Spleen (tissue), 7 donors: Measurements from ENCODE around the gene LGALS1.

Experiments used
- POLR2A ChIP-seq, 3 donors: fragments of 450-650 bp; IDR thresholded peaks; one replicate each; pipeline ENCODE4 v1.5.1; 2017; ENCODE audit warnings: antibody characterized with exemption in 3 of 3, mild to moderate bottlenecking in 1 of 3
- POLR2AphosphoS5 ChIP-seq, 3 donors: sonication (generic); formaldehyde crosslinking; IDR thresholded peaks; one replicate each; pipeline ENCODE4 v1.5.1; 2017; ENCODE audit warnings: antibody characterized with exemption in 3 of 3
- TF ChIP-seq, protein P1 (sequence below), 11 experiments: fragments of 200-600 bp in 7 of 11; fragments of 450-650 bp in 4 of 11; sonication (generic) in 4 of 11; IDR thresholded peaks in 8 of 11; conservative IDR thresholded peaks in 3 of 11; 1 replicate in 7 of 11; 2 replicates in 4 of 11; pipeline versions ENCODE4 v1.4.0 to v1.8.0; 2016 to 2021; ENCODE audit warnings: antibody characterized with exemption in 11 of 11, inconsistent platforms in 4 of 11, mild to moderate bottlenecking in 1 of 11
- donor health status: DM: no; HTN: no; CAD: no; lungs with moderate emphysema.
- donor health status: DM: no; HTN: no; CAD: no.
- donor health status: DM: no; HTN: no; CAD: no.

DNA sequence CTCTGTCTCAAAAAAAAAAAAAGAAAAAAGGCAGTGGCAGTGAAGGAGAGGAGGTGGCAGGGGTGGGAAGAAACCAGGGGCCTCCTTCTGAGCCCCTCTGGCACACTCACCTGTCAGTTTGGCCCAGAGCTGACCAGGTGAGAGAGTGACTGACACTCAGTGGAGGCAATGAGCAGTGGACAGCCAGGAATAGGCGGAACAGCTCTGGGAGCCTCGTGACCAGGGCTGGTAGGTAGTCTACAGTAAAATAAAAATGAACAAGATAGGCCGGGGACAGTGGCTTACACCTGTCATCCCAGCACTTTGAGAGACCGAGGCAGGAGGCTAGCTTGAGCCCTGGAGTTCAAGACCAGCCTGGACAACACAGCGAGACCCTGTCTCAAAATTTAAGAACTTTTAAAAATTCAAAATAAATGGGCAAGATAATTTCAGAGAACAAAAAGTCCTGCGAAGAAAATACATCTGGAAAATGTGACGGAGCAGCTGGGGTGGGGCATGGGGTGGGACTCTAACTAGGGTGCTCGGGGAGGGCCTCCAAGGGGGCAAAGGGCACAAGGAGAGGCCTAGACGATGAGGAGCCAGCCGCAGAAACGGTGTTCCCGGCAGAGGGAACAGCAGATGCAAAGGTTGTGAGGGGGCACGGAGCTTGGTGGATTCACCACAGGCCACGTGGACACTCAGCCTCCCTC, 20.7 kb upstream of the LGALS1 start:
- TF ChIP-seq, protein P1, sequence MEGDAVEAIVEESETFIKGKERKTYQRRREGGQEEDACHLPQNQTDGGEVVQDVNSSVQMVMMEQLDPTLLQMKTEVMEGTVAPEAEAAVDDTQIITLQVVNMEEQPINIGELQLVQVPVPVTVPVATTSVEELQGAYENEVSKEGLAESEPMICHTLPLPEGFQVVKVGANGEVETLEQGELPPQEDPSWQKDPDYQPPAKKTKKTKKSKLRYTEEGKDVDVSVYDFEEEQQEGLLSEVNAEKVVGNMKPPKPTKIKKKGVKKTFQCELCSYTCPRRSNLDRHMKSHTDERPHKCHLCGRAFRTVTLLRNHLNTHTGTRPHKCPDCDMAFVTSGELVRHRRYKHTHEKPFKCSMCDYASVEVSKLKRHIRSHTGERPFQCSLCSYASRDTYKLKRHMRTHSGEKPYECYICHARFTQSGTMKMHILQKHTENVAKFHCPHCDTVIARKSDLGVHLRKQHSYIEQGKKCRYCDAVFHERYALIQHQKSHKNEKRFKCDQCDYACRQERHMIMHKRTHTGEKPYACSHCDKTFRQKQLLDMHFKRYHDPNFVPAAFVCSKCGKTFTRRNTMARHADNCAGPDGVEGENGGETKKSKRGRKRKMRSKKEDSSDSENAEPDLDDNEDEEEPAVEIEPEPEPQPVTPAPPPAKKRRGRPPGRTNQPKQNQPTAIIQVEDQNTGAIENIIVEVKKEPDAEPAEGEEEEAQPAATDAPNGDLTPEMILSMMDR (IDR thresholded peaks at IDR 0.05 in 8 of 11, conservative IDR thresholded peaks at IDR 0.05 in 3 of 11), result no peak
- TF ChIP-seq POLR2A (IDR thresholded peaks at IDR 0.05) (no peak), POLR2AphosphoS5 (IDR thresholded peaks at IDR 0.05) (no peak)
